H1 (cell line): ENCODE data around the gene ARCN1. TPM values are rescaled to one million over a fixed set of nuclear protein-coding genes. Genes with fewer than 3 reads are reported as not detected.

Experiments used
- ASH2L ChIP-seq: fragments of 200-600, 300-600 bp; sonication (generic); IDR thresholded peaks from one replicate; pipeline ENCODE4 v1.7.1; 2017; ENCODE audit warnings: low read length
- CTCF ChIP-seq, 3 experiments: IDR thresholded peaks; 1 replicate in 2 of 3; 2 replicates in 1 of 3; pipeline versions ENCODE4 v1.5.1 to v1.6.1; 2011; ENCODE audit warnings: low read length in 3 of 3, mild to moderate bottlenecking in 3 of 3, inconsistent platforms in 2 of 3, low read depth in 1 of 3, moderate library complexity in 1 of 3; ENCODE audit not compliant: insufficient read depth in 1 of 3; ENCODE audit errors: control extremely low read depth in 1 of 3
- HDAC6 ChIP-seq: IDR thresholded peaks from one replicate; pipeline ENCODE4 v1.7.1; 2012; ENCODE audit warnings: low read depth, mild to moderate bottlenecking, inconsistent platforms, low read length, moderate library complexity
- SIX5 ChIP-seq: IDR thresholded peaks from 2 replicates; pipeline ENCODE4 v1.6.1; 2011; ENCODE audit warnings: mild to moderate bottlenecking, low read depth, low read length
- TAF1 ChIP-seq: IDR thresholded peaks from 2 replicates; pipeline ENCODE4 v1.6.1; 2011; ENCODE audit warnings: mild to moderate bottlenecking, low read depth, low read length
- polyA plus RNA-seq, 7 experiments: library from polyadenylated mRNA; depleted of rRNA in 3 of 7; stranded (reverse) in 5 of 7; unstranded in 2 of 7; fragments of >200 nt in 5 of 7; fragments of 200-250 nt in 2 of 7; gene quantifications; 1 replicate in 5 of 7; 2 replicates in 1 of 7; 4 replicates in 1 of 7; pipeline versions ENCODE4 v1.2.1 to v1.2.3, GENCODE V29; 2011 to 2013; ENCODE audit warnings: missing spikeins in 2 of 7, mixed read lengths in 2 of 7
- total RNA-seq: library from RNA; stranded (reverse); fragmentation: NEBNext Ultra II Directional; extraction: Animal tissue kit (Norgen Biotek cat#: 25700); gene quantifications from 2 replicates; pipeline ENCODE4 v1.2.1, GENCODE V29; 2021

ARCN1 gene
- total and polyA plus RNA-seq, 2 of the 8 experiments (the other 6 are each of a cell fraction or from before 2014, with no cell fraction given), result 132 to 146 TPM

- TF ChIP-seq SIX5 (no peak), TAF1 (no peak), CTCF (IDR thresholded peaks at IDR 0.05; ENCODE audit: control extremely low read depth in 1 of 3, insufficient read depth in 1 of 3, low read depth in 1 of 3, low read length in 3 of 3) (no peak), ASH2L (no peak), HDAC6 (no peak)
- TF ChIP-seq, all 59 proteins: peak for 0
Observed at GRCh38 chr11:118592616-118593367, 20.6 kb downstream of the ARCN1 start (continued).
